GM10266 (cell line): ENCODE results near the gene CARD14.

Source experiments
- DNase-seq: peaks from one replicate; pipeline ENCODE4 v3.0.0; 2012; ENCODE audit errors: extremely low spot score
- CTCF ChIP-seq: IDR thresholded peaks from 2 replicates; pipeline ENCODE4 v1.5.1; 2012; ENCODE audit warnings: mild to moderate bottlenecking, low read depth; ENCODE audit not compliant: control insufficient read depth, insufficient read depth; ENCODE audit errors: missing control alignments

CARD14 gene

GRCh38 chr17:80141463-80142165 is 28.2 kb upstream of the CARD14 start:
- DNase-seq: no peak
- no peak for TF ChIP-seq CTCF

- TF ChIP-seq CTCF: no peak
- no peak for DNase-seq
Measured at GRCh38 chr17:80142929-80143328, 26.9 kb upstream of the CARD14 start.

GRCh38 chr17:80145076-80146075 is 24.5 kb upstream of the CARD14 start:
- no peak for DNase-seq
- no peak for TF ChIP-seq CTCF

GRCh38 chr17:80146121-80147034 is 23.5 kb upstream of the CARD14 start:
- DNase-seq: peak; percentile 56
- TF ChIP-seq CTCF: no peak

GRCh38 chr17:80147035-80147822 is 22.6 kb upstream of the CARD14 start, which contains the start of gene EIF4A3:
Gene EIF4A3, minus strand, starts transcription at chr17:80147128. Its CDS starts 167 bp downstream, at chr17:80146961.
- DNase-seq: peak; percentile 99
- TF ChIP-seq CTCF: peak; percentile 24

GRCh38 chr17:80151333-80151732 is 18.5 kb upstream of the CARD14 start:
- no peak for DNase-seq
- TF ChIP-seq CTCF: no peak
